Measurements from ENCODE around the gene SKOR2. TPM values are rescaled to one million over a fixed set of nuclear protein-coding genes. Genes with fewer than 3 reads are reported as not detected.
"Not testable (repeated sequence)": the region's sequence is repeated elsewhere in the genome, so short reads cannot be mapped to it uniquely, and the experiment has no call there.

The SKOR2 gene
- total RNA-seq, 1 donor from 2014 or later = not detected

GRCh38 chr18:47204908-47205522 lies 46.4 kb downstream of the SKOR2 start:
- Mint-ChIP-seq H3K9me3 (ENCODE audit: low read depth) (no peaks in the 10 kb centered on the region), H3K27ac (ENCODE audit: unreplicated experiment) (no peak overlapping the region), H3K4me1 (ENCODE audit: low read depth) (peaks cover 3% of the 10 kb centered on the region), H3K4me3 (ENCODE audit: unreplicated experiment) (no peak overlapping the region), H3K27me3 (ENCODE audit: low read depth) (peaks cover 53% of the 10 kb centered on the region), H3K36me3 (ENCODE audit: low read depth) (no peaks in the 10 kb centered on the region)
- DNase-seq (ENCODE audit: low spot score) = no peak
- TF ChIP-seq CTCF (IDR thresholded peaks at IDR 0.05) = peak; percentile 84

- Mint-ChIP-seq H3K4me1 (ENCODE audit: low read depth) (peaks cover 3% of the 10 kb centered on the region), H3K27me3 (ENCODE audit: low read depth) (peaks cover 49% of the 10 kb centered on the region), H3K4me3 (ENCODE audit: unreplicated experiment) (no peak overlapping the region), H3K9me3 (ENCODE audit: low read depth) (no peaks in the 10 kb centered on the region), H3K27ac (ENCODE audit: unreplicated experiment) (no peak overlapping the region), H3K36me3 (ENCODE audit: low read depth) (no peaks in the 10 kb centered on the region)
- no peak for DNase-seq (ENCODE audit: low spot score)
- TF ChIP-seq CTCF (IDR thresholded peaks at IDR 0.05) = no peak
Observed at GRCh38 chr18:47203626-47204464, 47.6 kb downstream of the SKOR2 start.

GRCh38 chr18:47195961-47196360 lies 55.5 kb downstream of the SKOR2 start:
- not testable (repeated sequence) for DNase-seq (ENCODE audit: low spot score); H3K4me3 Mint-ChIP-seq (ENCODE audit: unreplicated experiment); H3K36me3 Mint-ChIP-seq (ENCODE audit: low read depth); H3K9me3 Mint-ChIP-seq (ENCODE audit: low read depth); H3K4me1 Mint-ChIP-seq (ENCODE audit: low read depth); H3K27ac Mint-ChIP-seq (ENCODE audit: unreplicated experiment)
- peaks cover 65% of the 10 kb centered on the region for H3K27me3 Mint-ChIP-seq (ENCODE audit: low read depth)

GRCh38 chr18:47191961-47192360 lies 59.5 kb downstream of the SKOR2 start:
- peaks cover 2% of the 10 kb centered on the region for H3K9me3 Mint-ChIP-seq (ENCODE audit: low read depth)
- H3K27ac Mint-ChIP-seq (ENCODE audit: unreplicated experiment) = no peak overlapping the region
- H3K27me3 Mint-ChIP-seq (ENCODE audit: low read depth) = peaks cover 40% of the 10 kb centered on the region

GRCh38 chr18:47187721-47188120 lies 63.7 kb downstream of the SKOR2 start:
- peaks cover 2% of the 10 kb centered on the region for H3K9me3 Mint-ChIP-seq (ENCODE audit: low read depth)
- no peaks in the 10 kb centered on the region for H3K4me1 Mint-ChIP-seq (ENCODE audit: low read depth)
- H3K27ac Mint-ChIP-seq (ENCODE audit: unreplicated experiment) = no peak overlapping the region
- no peak overlapping the region for H3K4me3 Mint-ChIP-seq (ENCODE audit: unreplicated experiment)
- no peak for TF ChIP-seq CTCF (IDR thresholded peaks at IDR 0.05)
- H3K36me3 Mint-ChIP-seq (ENCODE audit: low read depth) = no peaks in the 10 kb centered on the region
- peaks cover 28% of the 10 kb centered on the region for H3K27me3 Mint-ChIP-seq (ENCODE audit: low read depth)
- no peak for DNase-seq (ENCODE audit: low spot score)

More at GRCh38 chr18:47191961-47192360, 59.5 kb downstream of the SKOR2 start:
- no peak for DNase-seq (ENCODE audit: low spot score)
- Mint-ChIP-seq H3K36me3 (ENCODE audit: low read depth) (peaks cover 3% of the 10 kb centered on the region), H3K4me3 (ENCODE audit: unreplicated experiment) (no peak overlapping the region), H3K4me1 (ENCODE audit: low read depth) (no peaks in the 10 kb centered on the region)
- TF ChIP-seq CTCF (IDR thresholded peaks at IDR 0.05) = no peak

All from chondrocyte (in vitro differentiated cells).